Liver (tissue), 3 donors: Measurements from ENCODE around the gene ARHGEF10L.

ENCODE experiments used
- TAF1 ChIP-seq: conservative IDR thresholded peaks from 2 replicates; pipeline ENCODE4 v1.6.1; 2016; ENCODE audit warnings: antibody characterized with exemption, mild to moderate bottlenecking
- TF ChIP-seq, protein P1 (sequence below): fragments of 150-350 bp; IDR thresholded peaks from 2 replicates; pipeline ENCODE4 v1.5.1; 2017; ENCODE audit warnings: improper control_type of control experiment, low read depth, low read length; ENCODE audit not compliant: missing input control
- TF ChIP-seq, protein P2 (sequence below): IDR thresholded peaks from 2 replicates; pipeline ENCODE4 v1.6.1; 2016; ENCODE audit warnings: antibody characterized with exemption
- donor health status: healthy.
- donor health status: healthy.

DNA sequence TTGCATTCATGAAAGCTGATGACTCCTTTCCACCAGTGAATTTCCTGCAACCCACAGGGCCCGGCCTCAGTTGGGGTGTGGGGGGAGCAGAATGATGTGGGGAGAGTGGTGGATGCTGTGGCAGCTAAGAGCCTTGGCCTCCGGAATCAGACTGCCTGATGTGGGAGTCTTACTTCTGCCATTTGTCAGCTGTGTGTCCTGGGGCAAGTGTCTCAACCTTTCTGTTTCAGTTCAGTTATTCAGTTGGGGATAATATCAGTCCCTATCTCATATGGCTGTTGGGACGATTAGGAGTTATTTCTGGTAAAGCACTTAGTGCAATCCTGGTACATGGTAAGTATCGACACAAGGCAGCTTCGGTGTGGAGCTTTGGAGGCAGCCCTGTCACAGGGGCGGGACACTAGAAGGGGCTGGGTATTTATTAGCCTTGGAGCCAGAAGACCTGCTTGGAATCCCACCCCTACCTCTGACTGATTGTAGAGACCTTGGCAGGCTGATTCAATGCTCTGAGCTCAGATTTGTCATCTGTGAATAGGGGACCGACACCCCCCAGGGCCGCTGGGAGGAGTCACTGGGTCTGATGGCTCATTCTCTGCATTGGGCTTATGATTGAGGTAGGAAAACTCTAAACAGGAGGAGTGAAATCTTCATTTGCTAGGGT lies 19.6 kb downstream of the ARHGEF10L start:
- TF ChIP-seq, protein P1, sequence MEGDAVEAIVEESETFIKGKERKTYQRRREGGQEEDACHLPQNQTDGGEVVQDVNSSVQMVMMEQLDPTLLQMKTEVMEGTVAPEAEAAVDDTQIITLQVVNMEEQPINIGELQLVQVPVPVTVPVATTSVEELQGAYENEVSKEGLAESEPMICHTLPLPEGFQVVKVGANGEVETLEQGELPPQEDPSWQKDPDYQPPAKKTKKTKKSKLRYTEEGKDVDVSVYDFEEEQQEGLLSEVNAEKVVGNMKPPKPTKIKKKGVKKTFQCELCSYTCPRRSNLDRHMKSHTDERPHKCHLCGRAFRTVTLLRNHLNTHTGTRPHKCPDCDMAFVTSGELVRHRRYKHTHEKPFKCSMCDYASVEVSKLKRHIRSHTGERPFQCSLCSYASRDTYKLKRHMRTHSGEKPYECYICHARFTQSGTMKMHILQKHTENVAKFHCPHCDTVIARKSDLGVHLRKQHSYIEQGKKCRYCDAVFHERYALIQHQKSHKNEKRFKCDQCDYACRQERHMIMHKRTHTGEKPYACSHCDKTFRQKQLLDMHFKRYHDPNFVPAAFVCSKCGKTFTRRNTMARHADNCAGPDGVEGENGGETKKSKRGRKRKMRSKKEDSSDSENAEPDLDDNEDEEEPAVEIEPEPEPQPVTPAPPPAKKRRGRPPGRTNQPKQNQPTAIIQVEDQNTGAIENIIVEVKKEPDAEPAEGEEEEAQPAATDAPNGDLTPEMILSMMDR = no peak
- TF ChIP-seq TAF1 = no peak
- TF ChIP-seq, protein P2, sequence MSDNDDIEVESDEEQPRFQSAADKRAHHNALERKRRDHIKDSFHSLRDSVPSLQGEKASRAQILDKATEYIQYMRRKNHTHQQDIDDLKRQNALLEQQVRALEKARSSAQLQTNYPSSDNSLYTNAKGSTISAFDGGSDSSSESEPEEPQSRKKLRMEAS = no peak
